Skeletal muscle satellite cell (primary cell): ENCODE data around the gene C10orf62.
"Not testable (repeated sequence)": the region's sequence is repeated elsewhere in the genome, so short reads cannot be mapped to it uniquely, and the experiment has no call there.

ENCODE experiments used
- H3K27me3 ChIP-seq: 2 replicates; pipeline ENCODE4 v1.7.0; 2013; ENCODE audit warnings: low read length; ENCODE audit not compliant: control insufficient read depth, insufficient read depth
- H3K36me3 ChIP-seq: 2 replicates; pipeline ENCODE4 v1.7.0; 2013; ENCODE audit warnings: mild to moderate bottlenecking, control low read depth, low read length; ENCODE audit not compliant: insufficient read depth
- H3K4me1 ChIP-seq: 2 replicates; pipeline ENCODE4 v1.7.0; 2013; ENCODE audit warnings: low read length; ENCODE audit not compliant: control insufficient read depth, insufficient read depth
- H3K4me2 ChIP-seq: 2 replicates; pipeline ENCODE4 v1.7.0; 2013; ENCODE audit warnings: mild to moderate bottlenecking, low read length
- H3K4me3 ChIP-seq: 2 replicates; pipeline ENCODE4 v1.7.0; 2013; ENCODE audit warnings: low read length
- H3K9ac ChIP-seq: 2 replicates; pipeline ENCODE4 v1.7.0; 2013; ENCODE audit warnings: mild to moderate bottlenecking, low read depth, low read length, moderate library complexity
- H3K9me3 ChIP-seq: replicated peaks from 2 replicates; pipeline ENCODE4 v1.7.0; 2013; ENCODE audit warnings: mild to moderate bottlenecking, control low read depth, low read length

Gene C10orf62

DNA sequence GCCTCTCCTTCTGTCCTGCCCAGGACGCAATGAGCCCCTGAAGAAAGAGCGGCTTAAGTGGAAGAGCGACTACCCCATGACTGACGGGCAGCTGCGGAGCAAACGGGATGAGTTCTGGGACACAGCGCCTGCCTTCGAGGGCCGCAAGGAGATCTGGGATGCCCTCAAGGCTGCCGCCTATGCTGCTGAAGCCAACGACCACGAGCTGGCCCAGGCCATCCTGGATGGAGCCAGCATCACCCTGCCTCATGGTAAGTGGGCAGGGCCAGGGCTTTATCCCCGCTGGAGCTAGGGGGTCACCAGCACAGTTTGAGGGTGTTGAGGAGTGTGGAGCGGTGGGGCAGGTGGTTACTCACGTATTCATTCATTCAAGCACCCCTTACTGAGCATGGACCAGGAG is 21.6 kb upstream of the C10orf62 start:
- peaks cover 15% of the 10 kb centered on the region for H3K36me3 ChIP-seq
- H3K4me1 ChIP-seq: peaks cover 12% of the 10 kb centered on the region
- H3K4me3 ChIP-seq: no peak overlapping the region
- H3K27me3 ChIP-seq: no peaks in the 10 kb centered on the region
- H3K9me3 ChIP-seq: no peaks in the 10 kb centered on the region
- H3K9ac ChIP-seq: no peak overlapping the region
- no peak overlapping the region for H3K4me2 ChIP-seq

DNA sequence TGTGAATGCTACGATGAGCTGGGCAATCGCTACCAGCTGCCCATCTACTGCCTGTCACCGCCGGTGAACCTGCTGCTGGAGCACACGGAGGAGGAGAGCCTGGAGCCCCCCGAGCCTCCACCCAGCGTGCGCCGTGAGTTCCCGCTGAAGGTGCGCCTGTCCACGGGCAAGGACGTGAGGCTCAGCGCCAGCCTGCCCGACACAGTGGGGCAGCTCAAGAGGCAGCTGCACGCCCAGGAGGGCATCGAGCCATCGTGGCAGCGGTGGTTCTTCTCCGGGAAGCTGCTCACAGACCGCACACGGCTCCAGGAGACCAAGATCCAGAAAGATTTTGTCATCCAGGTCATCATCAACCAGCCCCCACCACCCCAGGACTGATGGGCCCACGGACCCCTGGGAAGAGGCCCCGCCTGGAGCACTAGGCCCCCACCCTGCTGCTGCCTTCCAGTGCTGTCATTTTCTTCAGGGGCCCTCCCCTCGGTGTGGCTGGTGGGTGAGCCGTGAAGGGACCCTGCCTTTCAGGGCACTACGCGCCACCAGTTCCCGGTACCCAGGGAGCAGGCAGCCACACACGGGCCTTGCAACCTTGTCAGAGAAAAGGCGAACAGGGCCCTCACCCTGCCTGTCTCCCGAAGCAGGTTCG is 19.3 kb upstream of the C10orf62 start:
- Histone ChIP-seq H3K4me2 (no peak overlapping the region), H3K4me3 (no peak overlapping the region), H3K4me1 (peaks cover 34% of the 10 kb centered on the region), H3K27me3 (no peaks in the 10 kb centered on the region), H3K9me3 (no peaks in the 10 kb centered on the region), H3K9ac (no peak overlapping the region), H3K36me3 (peaks cover 15% of the 10 kb centered on the region)

DNA sequence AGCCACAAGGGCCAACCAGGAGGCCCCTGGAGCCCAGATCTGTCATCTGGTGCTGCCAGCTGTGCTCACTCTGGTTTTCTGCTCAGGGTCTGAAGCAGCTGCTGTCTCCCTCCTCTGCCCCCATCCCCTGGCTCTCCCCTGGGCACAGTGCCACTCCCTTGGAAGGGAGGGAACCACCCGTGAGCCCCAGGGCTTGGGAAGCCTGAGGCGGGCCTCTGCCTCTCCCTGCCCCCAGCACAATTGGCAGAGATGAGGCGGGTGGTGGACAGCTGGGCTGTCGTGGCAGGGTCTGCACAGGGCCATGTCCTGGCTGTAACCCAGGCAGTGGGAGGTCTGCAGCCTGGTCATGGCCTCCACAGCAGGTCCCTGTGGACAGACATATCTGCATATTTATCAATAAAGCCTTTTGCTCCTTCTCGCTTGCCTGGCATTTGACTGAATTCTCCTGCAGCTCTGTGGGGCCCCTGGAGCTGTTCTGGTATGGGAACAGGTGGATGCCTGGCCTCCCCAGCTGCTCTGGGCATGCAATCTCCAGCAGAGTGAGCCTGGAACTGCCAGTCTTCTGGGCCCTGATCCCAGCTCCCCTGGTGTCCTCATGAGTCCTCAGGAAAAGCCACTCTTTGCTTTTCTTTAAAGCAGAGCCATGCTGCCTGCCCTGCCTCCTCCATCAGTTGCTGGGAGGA is 18.6 kb upstream of the C10orf62 start:
- H3K4me1 ChIP-seq: peaks cover 36% of the 10 kb centered on the region
- no peak overlapping the region for H3K4me2 ChIP-seq
- H3K27me3 ChIP-seq: no peaks in the 10 kb centered on the region
- no peak overlapping the region for H3K9ac ChIP-seq
- H3K4me3 ChIP-seq: no peak overlapping the region
- peaks cover 15% of the 10 kb centered on the region for H3K36me3 ChIP-seq
- no peaks in the 10 kb centered on the region for H3K9me3 ChIP-seq

- no peak overlapping the region for H3K9ac ChIP-seq
- no peak overlapping the region for H3K4me2 ChIP-seq
- peaks cover 15% of the 10 kb centered on the region for H3K36me3 ChIP-seq
- no peaks in the 10 kb centered on the region for H3K27me3 ChIP-seq
- H3K4me3 ChIP-seq: no peak overlapping the region
- no peaks in the 10 kb centered on the region for H3K9me3 ChIP-seq
- peaks cover 36% of the 10 kb centered on the region for H3K4me1 ChIP-seq
Observed at GRCh38 chr10:97571622-97572021, 17.9 kb upstream of the C10orf62 start.

GRCh38 chr10:97572214-97572989 is 17.1 kb upstream of the C10orf62 start, which contains the start of gene ANKRD2:
Gene ANKRD2, plus strand, starts transcription at chr10:97572779. Its CDS starts 10 bp downstream, at chr10:97572789.
- no peaks in the 10 kb centered on the region for H3K9me3 ChIP-seq
- peak within 1 kb of the TSS; percentile 11 for H3K4me2 ChIP-seq
- peaks cover 15% of the 10 kb centered on the region for H3K36me3 ChIP-seq
- no peak within 1 kb of the TSS for H3K4me3 ChIP-seq
- no peaks in the 10 kb centered on the region for H3K27me3 ChIP-seq
- H3K4me1 ChIP-seq: peaks cover 36% of the 10 kb centered on the region
- no peak within 1 kb of the TSS for H3K9ac ChIP-seq

DNA sequence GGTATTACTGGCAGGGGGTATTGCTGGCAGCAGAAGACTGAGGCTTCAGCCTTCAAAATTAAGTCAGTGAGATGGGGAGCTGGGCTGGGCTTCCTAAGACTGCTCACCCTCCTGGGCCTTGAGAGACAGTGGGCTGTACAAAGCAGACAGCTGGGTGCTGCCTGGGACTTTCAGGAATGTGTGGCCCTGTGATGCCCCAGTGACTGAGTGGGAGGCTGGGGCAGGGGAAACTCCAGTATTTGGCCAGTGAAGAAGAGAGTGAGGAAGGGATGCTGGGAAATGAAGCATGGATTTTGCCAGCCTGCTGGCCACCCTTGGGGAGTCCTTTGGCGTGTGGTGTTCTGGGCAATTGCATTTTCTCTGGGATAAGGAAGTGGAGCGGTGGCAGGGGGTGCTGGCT is 16.5 kb upstream of the C10orf62 start:
- H3K36me3 ChIP-seq: peaks cover 15% of the 10 kb centered on the region
- no peak overlapping the region for H3K4me3 ChIP-seq
- H3K9me3 ChIP-seq: no peaks in the 10 kb centered on the region
- H3K27me3 ChIP-seq: no peaks in the 10 kb centered on the region
- H3K4me1 ChIP-seq: peaks cover 36% of the 10 kb centered on the region
- H3K4me2 ChIP-seq: peak overlapping the region; percentile 11
- H3K9ac ChIP-seq: no peak overlapping the region

- Histone ChIP-seq H3K27me3 (no peaks in the 10 kb centered on the region), H3K9me3 (no peaks in the 10 kb centered on the region), H3K4me2 (no peak overlapping the region), H3K4me1 (peaks cover 36% of the 10 kb centered on the region), H3K4me3 (no peak overlapping the region), H3K36me3 (peaks cover 15% of the 10 kb centered on the region), H3K9ac (no peak overlapping the region)
Observed at GRCh38 chr10:97573672-97574071, 15.8 kb upstream of the C10orf62 start.

- no peak overlapping the region for H3K9ac ChIP-seq
Observed at GRCh38 chr10:97574374-97575126, 15.0 kb upstream of the C10orf62 start.

GRCh38 chr10:97575127-97575668 is 14.3 kb upstream of the C10orf62 start:
- Histone ChIP-seq H3K36me3 (peaks cover 3% of the 10 kb centered on the region), H3K9me3 (no peaks in the 10 kb centered on the region), H3K4me1 (peaks cover 36% of the 10 kb centered on the region), H3K4me3 (no peak overlapping the region), H3K4me2 (peak overlapping the region; percentile 1), H3K9ac (no peak overlapping the region), H3K27me3 (no peaks in the 10 kb centered on the region)

More at GRCh38 chr10:97574374-97575126, 15.0 kb upstream of the C10orf62 start:
- Histone ChIP-seq H3K4me3 (no peak overlapping the region), H3K27me3 (no peaks in the 10 kb centered on the region), H3K9me3 (no peaks in the 10 kb centered on the region), H3K4me2 (peak overlapping the region; percentile 46), H3K4me1 (peaks cover 36% of the 10 kb centered on the region), H3K36me3 (peaks cover 8% of the 10 kb centered on the region)

- peaks cover 36% of the 10 kb centered on the region for H3K4me1 ChIP-seq
- H3K27me3 ChIP-seq, H3K4me3 ChIP-seq, H3K4me2 ChIP-seq, H3K9ac ChIP-seq, H3K36me3 ChIP-seq, H3K9me3 ChIP-seq: not testable (repeated sequence)
Observed at GRCh38 chr10:97576487-97576886, 13.0 kb upstream of the C10orf62 start.

DNA sequence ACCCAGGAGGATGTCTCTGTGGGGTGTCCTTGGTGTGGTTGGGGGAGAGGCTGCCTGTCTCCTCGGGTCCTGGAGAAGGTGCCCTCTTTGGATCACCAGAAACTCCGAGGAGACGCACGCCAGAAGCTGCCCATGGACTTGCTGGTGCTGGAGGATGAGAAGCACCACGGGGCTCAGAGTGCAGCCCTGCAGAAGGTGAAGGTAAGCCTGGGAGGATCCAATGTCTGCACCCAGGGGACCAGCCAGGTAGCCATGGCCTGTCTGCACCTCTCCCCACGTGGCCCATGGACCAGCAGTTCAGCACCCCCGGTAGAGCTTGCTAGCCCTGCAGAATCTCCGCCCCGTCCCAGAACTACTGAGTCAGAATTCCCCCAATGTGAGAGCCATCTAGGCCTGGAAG is 11.8 kb upstream of the C10orf62 start:
- Histone ChIP-seq H3K9ac (no peak overlapping the region), H3K4me2 (no peak overlapping the region), H3K4me3 (no peak overlapping the region), H3K27me3 (no peaks in the 10 kb centered on the region), H3K9me3 (no peaks in the 10 kb centered on the region), H3K4me1 (peaks cover 25% of the 10 kb centered on the region), H3K36me3 (no peaks in the 10 kb centered on the region)
